GM18867 (cell line): ENCODE results near the gene PRKAG2.

Experiments
- ATAC-seq: cut with Tn5 transposase; IDR thresholded peaks from one replicate; pipeline ENCODE4 v1.9.1; 2021; ENCODE audit warnings: mild to moderate bottlenecking, moderate library complexity; ENCODE audit not compliant: unreplicated experiment

PRKAG2 gene

GRCh38 chr7:151821226-151821625 is 55.7 kb downstream of the PRKAG2 start:
- ATAC-seq: no peak

- no peak for ATAC-seq
Measured at GRCh38 chr7:151820491-151821105, 56.3 kb downstream of the PRKAG2 start.

- no peak for ATAC-seq
Measured at GRCh38 chr7:151819866-151820265, 57.0 kb downstream of the PRKAG2 start.

GRCh38 chr7:151818674-151819519 is 58.0 kb downstream of the PRKAG2 start:
- ATAC-seq: no peak

GRCh38 chr7:151817981-151818673 is 58.8 kb downstream of the PRKAG2 start:
- ATAC-seq: no peak

GRCh38 chr7:151817315-151817690 is 59.6 kb downstream of the PRKAG2 start:
- no peak for ATAC-seq

GRCh38 chr7:151816562-151817314 is 60.2 kb downstream of the PRKAG2 start:
- ATAC-seq: no peak

GRCh38 chr7:151815419-151815818 is 61.5 kb downstream of the PRKAG2 start:
- no peak for ATAC-seq

- ATAC-seq: no peak
Measured at GRCh38 chr7:151814400-151815009, 62.4 kb downstream of the PRKAG2 start.

GRCh38 chr7:151813997-151814396 is 62.9 kb downstream of the PRKAG2 start:
- no peak for ATAC-seq

GRCh38 chr7:151813445-151813844 is 63.5 kb downstream of the PRKAG2 start:
- no peak for ATAC-seq

GRCh38 chr7:151812967-151813366 is 63.9 kb downstream of the PRKAG2 start:
- no peak for ATAC-seq

GRCh38 chr7:151810441-151811232 is 66.3 kb downstream of the PRKAG2 start:
- no peak for ATAC-seq

- ATAC-seq: no peak
Measured at GRCh38 chr7:151809864-151810170, 67.1 kb downstream of the PRKAG2 start.

GRCh38 chr7:151809146-151809863 is 67.6 kb downstream of the PRKAG2 start:
- no peak for ATAC-seq

- no peak for ATAC-seq
Measured at GRCh38 chr7:151808400-151809145, 68.3 kb downstream of the PRKAG2 start.

- no peak for ATAC-seq
Measured at GRCh38 chr7:151807846-151808245, 69.1 kb downstream of the PRKAG2 start.

- ATAC-seq: no peak
Measured at GRCh38 chr7:151806952-151807775, 69.8 kb downstream of the PRKAG2 start.
